ENCODE results near the gene CELF2.

GRCh38 chr10:11085545-11085944 is 67.9 kb downstream of the CELF2 start:
- TF ChIP-seq CTCF (IDR thresholded peaks at IDR 0.05 in 8 of 11, conservative IDR thresholded peaks at IDR 0.05 in 3 of 11) = no peak
- no peak for TF ChIP-seq POLR2A (IDR thresholded peaks at IDR 0.05)
- TF ChIP-seq POLR2AphosphoS5 (IDR thresholded peaks at IDR 0.05) = no peak

Data from spleen (tissue), 7 donors.